ENCODE results near the gene CIB4. TPM values are rescaled to one million over a fixed set of nuclear protein-coding genes. Genes with fewer than 3 reads are reported as not detected.

The CIB4 gene
- total and polyA plus RNA-seq, 9 of the 15 experiments (the other 6 are each of a cell fraction or from before 2014, with no cell fraction given), result not detected

DNA sequence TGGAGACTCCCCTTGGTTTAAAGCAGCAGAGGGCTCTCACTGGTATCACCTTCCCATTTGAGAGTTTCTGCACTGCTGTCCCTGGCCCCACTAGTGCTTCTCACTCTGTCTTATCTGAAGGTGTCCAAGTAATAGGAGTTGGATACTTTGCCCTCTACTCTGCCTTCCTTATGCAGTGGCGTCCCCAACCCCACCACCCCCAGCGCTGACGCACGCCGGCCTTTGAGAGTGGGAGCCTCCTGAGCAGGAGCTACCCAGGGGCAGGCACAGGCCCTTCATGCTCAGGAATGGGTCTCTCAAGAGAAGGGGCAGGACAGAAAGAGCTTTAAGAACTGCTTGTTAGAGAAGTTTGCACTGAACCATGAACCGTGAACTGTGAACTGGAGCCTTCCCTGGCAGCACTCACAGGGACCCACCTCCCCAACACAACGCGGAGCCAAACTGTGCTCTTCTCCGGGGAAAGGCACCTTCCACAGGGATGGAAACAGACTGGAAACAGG lies 3.3 kb downstream of the CIB4 start (continued):
- TF ChIP-seq PTBP1 (IDR thresholded peaks at IDR 0.05; ENCODE audit: low read depth, low read length) (no peak), ZEB2 (IDR thresholded peaks at IDR 0.05) (no peak)
- TF ChIP-seq, protein P1, sequence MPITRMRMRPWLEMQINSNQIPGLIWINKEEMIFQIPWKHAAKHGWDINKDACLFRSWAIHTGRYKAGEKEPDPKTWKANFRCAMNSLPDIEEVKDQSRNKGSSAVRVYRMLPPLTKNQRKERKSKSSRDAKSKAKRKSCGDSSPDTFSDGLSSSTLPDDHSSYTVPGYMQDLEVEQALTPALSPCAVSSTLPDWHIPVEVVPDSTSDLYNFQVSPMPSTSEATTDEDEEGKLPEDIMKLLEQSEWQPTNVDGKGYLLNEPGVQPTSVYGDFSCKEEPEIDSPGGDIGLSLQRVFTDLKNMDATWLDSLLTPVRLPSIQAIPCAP (CRISPR knock-in tag; IDR thresholded peaks at IDR 0.05; ENCODE audit: borderline replicate concordance), result no peak

DNA sequence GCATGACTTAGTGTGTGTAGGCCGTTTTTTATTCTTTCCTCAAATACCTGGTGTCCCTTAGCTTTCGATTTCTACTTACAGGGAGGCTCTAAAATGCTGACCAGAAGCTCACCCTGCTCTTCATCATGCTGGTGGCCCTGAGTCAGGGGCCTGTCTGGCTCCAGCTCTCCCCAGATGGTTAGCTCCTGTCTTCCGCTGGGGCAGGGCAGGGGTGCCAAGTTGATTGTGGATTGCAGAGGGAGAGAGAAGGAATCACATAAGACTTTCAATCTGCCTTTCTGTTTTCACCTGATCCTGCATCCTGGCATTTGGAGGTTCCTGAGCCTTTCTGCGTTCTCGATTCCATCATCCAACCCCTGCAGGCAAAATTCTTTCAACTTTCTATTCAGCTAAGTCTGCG lies 4.2 kb downstream of the CIB4 start:
- Histone ChIP-seq H3K4me3 (no peak overlapping the region), H3K79me2 (ENCODE audit: control insufficient read depth, insufficient read depth, low read length) (no peaks in the 10 kb centered on the region), H3K9me1 (ENCODE audit: control insufficient read depth, insufficient read depth, low read length) (no peaks in the 10 kb centered on the region), H3K9me3 (replicated peaks; ENCODE audit: control insufficient read depth, insufficient read depth, low read depth, low read length) (no peaks in the 10 kb centered on the region), H3K36me3 (ENCODE audit: control insufficient read depth, insufficient read depth, low read length) (no peaks in the 10 kb centered on the region), H3K9ac (ENCODE audit: insufficient read depth in 1 of 2, low read depth in 2 of 2, low read length in 2 of 2) (no peak overlapping the region), H3K27ac (ENCODE audit: extremely low read depth, low read depth, low read length) (no peak overlapping the region), H4K20me1 (replicated peaks; ENCODE audit: control insufficient read depth, insufficient read depth, low read length) (0 out of 2 replicates have a peak, but pooled peaks cover 4% of the 10 kb centered on the region), H2AFZ (ENCODE audit: low read depth, low read length) (no peak overlapping the region), H3K4me2 (ENCODE audit: insufficient read depth, low read length) (no peak overlapping the region), H3K4me1 (replicated peaks in 1 of 2; ENCODE audit: control insufficient read depth in 2 of 2, insufficient read depth in 2 of 2, low read length in 2 of 2) (peaks cover 0 to 3% of the 10 kb centered on the region in 2 experiments; a peak in 3 of 5 replicates), H3K27me3 (ENCODE audit: control insufficient read depth in 2 of 2, insufficient read depth in 2 of 2, low read length in 2 of 2) (peaks cover 25 to 72% of the 10 kb centered on the region in 2 experiments; a peak in 4 of 5 replicates)
- FAIRE-seq (no peak), DNase-seq (ENCODE audit: extremely low read depth in 1 of 4, low spot score in 3 of 4) (no peak), ATAC-seq (no peak)
- POLR2A ChIA-PET, result interaction anchor here (0.6 to 2.0 kb wide), 2 partner anchors 14 to 644 kb away, joined by 3 to 5 read pairs; no protein-coding TSS in a partner anchor
- no TSS peak for BruUV-seq (replicated peaks)
- CTCF ChIA-PET (ENCODE audit: low intra/inter-chr PET ratio), result no interaction called here
- WGBS (ENCODE audit: insufficient coverage, low coverage, missing lambda C conversion rate), result 0% methylated on average over 6 of the region's 6 CpGs
- in situ Hi-C loops (cut with MboI) (no loop called here), intact Hi-C loops (cut with micrococcal nuclease) (no loop called here)
- TF ChIP-seq SAP30 (IDR thresholded peaks at IDR 0.05; ENCODE audit: borderline replicate concordance, insufficient read depth, low read depth, low read length, poor library complexity, severe bottlenecking), result no peak
- TF ChIP-seq TEAD2 (tag; IDR thresholded peaks at IDR 0.05), result no peak
- no peak for TF ChIP-seq HDAC2 (IDR thresholded peaks at IDR 0.05)
- TF ChIP-seq GATAD2A (IDR thresholded peaks at IDR 0.05), result no peak
- no peak for TF ChIP-seq U2AF2 (optimal IDR thresholded peaks at IDR 0.05; ENCODE audit: low read depth, low read length)
- no peak for TF ChIP-seq JUNB (CRISPR knock-in tag; conservative IDR thresholded peaks at IDR 0.05)
- TF ChIP-seq, protein P2, sequence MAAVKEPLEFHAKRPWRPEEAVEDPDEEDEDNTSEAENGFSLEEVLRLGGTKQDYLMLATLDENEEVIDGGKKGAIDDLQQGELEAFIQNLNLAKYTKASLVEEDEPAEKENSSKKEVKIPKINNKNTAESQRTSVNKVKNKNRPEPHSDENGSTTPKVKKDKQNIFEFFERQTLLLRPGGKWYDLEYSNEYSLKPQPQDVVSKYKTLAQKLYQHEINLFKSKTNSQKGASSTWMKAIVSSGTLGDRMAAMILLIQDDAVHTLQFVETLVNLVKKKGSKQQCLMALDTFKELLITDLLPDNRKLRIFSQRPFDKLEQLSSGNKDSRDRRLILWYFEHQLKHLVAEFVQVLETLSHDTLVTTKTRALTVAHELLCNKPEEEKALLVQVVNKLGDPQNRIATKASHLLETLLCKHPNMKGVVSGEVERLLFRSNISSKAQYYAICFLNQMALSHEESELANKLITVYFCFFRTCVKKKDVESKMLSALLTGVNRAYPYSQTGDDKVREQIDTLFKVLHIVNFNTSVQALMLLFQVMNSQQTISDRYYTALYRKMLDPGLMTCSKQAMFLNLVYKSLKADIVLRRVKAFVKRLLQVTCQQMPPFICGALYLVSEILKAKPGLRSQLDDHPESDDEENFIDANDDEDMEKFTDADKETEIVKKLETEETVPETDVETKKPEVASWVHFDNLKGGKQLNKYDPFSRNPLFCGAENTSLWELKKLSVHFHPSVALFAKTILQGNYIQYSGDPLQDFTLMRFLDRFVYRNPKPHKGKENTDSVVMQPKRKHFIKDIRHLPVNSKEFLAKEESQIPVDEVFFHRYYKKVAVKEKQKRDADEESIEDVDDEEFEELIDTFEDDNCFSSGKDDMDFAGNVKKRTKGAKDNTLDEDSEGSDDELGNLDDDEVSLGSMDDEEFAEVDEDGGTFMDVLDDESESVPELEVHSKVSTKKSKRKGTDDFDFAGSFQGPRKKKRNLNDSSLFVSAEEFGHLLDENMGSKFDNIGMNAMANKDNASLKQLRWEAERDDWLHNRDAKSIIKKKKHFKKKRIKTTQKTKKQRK (IDR thresholded peaks at IDR 0.05; ENCODE audit: borderline replicate concordance, low read depth, low read length), result no peak
- TF ChIP-seq SPI1 (IDR thresholded peaks at IDR 0.05; ENCODE audit: borderline replicate concordance, low read depth, low read length), result no peak
- no peak for TF ChIP-seq CCNT2 (IDR thresholded peaks at IDR 0.05; ENCODE audit: borderline replicate concordance, extremely low read depth, insufficient read length, low read depth, low read length)
